ENCODE results near the gene INTS7.

The INTS7 gene

DNA sequence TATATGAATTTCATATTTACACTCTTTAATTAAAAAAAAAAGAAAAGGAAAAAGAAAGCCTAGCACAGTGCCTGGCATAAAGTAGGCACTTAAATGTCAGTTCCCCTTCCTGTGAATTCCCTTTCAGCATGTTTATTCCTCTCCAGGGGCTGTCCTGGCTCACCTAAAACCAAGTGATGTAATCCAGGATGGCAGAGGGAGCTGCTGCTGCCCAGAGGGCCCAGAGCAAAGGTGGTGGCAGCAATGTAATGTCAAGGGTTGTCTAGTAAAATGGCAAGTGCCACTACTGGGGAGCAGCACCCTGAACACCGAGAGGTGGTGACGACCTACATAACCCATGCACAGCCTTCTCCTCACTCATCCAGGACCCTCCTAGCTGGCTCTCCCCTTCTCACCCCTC, 126.4 kb downstream of the INTS7 start:
- Histone ChIP-seq H3K79me1 (replicated peaks; ENCODE audit: low read length, poor library complexity, severe bottlenecking) (no peaks in the 10 kb centered on the region), H2BK5ac (ENCODE audit: low read depth, low read length, poor library complexity, severe bottlenecking) (no peak overlapping the region), H3K14ac (ENCODE audit: low read length in 2 of 2) (no peak overlapping the region), H3K4me1 (ENCODE audit: control insufficient read depth, insufficient read depth, low read depth, low read length) (peaks cover 10% of the 10 kb centered on the region), H2AFZ (ENCODE audit: low read depth, low read length) (no peak overlapping the region), H3K23ac (ENCODE audit: low read length in 2 of 2) (no peak overlapping the region), H2BK120ac (ENCODE audit: low read depth, low read length) (no peak overlapping the region), H3K9ac (ENCODE audit: low read length) (no peak overlapping the region), H3K18ac (ENCODE audit: low read depth in 1 of 2, low read length in 2 of 2) (no peak overlapping the region), H3K9me3 (ENCODE audit: control insufficient read depth, low read length) (no peaks in the 10 kb centered on the region), H2BK12ac (ENCODE audit: low read length in 2 of 2) (no peak overlapping the region), H3K36me3 (ENCODE audit: control insufficient read depth in 1 of 2, insufficient read depth in 2 of 2, low read depth in 1 of 2, low read length in 2 of 2) (no peaks in the 10 kb centered on the region), H2BK15ac (ENCODE audit: low read depth, poor library complexity, severe bottlenecking) (no peak overlapping the region), H4K91ac (ENCODE audit: low read length) (no peak overlapping the region), H3K4ac (ENCODE audit: low read depth in 1 of 2, low read length in 2 of 2) (no peak overlapping the region), H3K27ac (ENCODE audit: low read length, poor library complexity, severe bottlenecking) (no peak overlapping the region), H3K4me3 (ENCODE audit: insufficient read depth in 1 of 2, low read depth in 1 of 2, low read length in 2 of 2) (no peak overlapping the region), H3K27me3 (ENCODE audit: control insufficient read depth in 1 of 2, insufficient read depth in 1 of 2, low read length in 2 of 2) (peaks cover 0 to 32% of the 10 kb centered on the region in 2 experiments), H4K8ac (ENCODE audit: low read length) (no peak overlapping the region), H3K4me2 (ENCODE audit: low read length, poor library complexity, severe bottlenecking) (no peak overlapping the region), H2AK5ac (ENCODE audit: low read length, severe bottlenecking) (no peak overlapping the region)
- 72% methylated on average over 2 of the region's 2 CpGs for WGBS
- DNase-seq = no peak

DNA sequence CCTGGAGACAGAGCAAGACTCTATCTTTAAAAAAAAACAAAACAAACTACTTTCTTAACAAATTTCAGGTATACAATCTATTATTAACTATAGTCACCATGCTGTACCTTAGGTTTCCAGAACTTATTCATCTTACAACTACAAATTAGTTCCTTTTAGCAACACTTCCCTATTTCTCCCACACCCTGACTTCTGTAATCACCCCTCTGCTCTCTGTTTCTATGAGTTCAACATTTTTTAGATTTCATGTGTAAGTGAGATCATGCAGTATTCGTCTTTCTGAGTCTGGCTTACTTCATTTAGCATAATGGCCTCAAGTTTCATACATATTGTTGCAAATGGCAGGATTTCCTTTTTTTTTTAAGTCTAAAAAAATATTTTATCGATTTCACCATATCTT, 126.9 kb downstream of the INTS7 start:
- Histone ChIP-seq H3K4ac (ENCODE audit: low read depth in 1 of 2, low read length in 2 of 2) (no peak overlapping the region), H3K79me1 (replicated peaks; ENCODE audit: low read length, poor library complexity, severe bottlenecking) (no peaks in the 10 kb centered on the region), H3K36me3 (ENCODE audit: control insufficient read depth in 1 of 2, insufficient read depth in 2 of 2, low read depth in 1 of 2, low read length in 2 of 2) (no peaks in the 10 kb centered on the region), H3K4me3 (ENCODE audit: insufficient read depth in 1 of 2, low read depth in 1 of 2, low read length in 2 of 2) (no peak overlapping the region), H4K91ac (ENCODE audit: low read length) (no peak overlapping the region), H3K27ac (ENCODE audit: low read length, poor library complexity, severe bottlenecking) (no peak overlapping the region), H3K14ac (ENCODE audit: low read length in 2 of 2) (no peak overlapping the region), H2BK5ac (ENCODE audit: low read depth, low read length, poor library complexity, severe bottlenecking) (no peak overlapping the region), H3K23ac (ENCODE audit: low read length in 2 of 2) (no peak overlapping the region), H3K9me3 (ENCODE audit: control insufficient read depth, low read length) (no peaks in the 10 kb centered on the region), H3K27me3 (ENCODE audit: control insufficient read depth in 1 of 2, insufficient read depth in 1 of 2, low read length in 2 of 2) (peaks cover 0 to 37% of the 10 kb centered on the region in 2 experiments), H2BK12ac (ENCODE audit: low read length in 2 of 2) (no peak overlapping the region), H4K8ac (ENCODE audit: low read length) (no peak overlapping the region), H2BK15ac (ENCODE audit: low read depth, poor library complexity, severe bottlenecking) (no peak overlapping the region), H3K9ac (ENCODE audit: low read length) (no peak overlapping the region), H2AFZ (ENCODE audit: low read depth, low read length) (no peak overlapping the region), H3K4me1 (ENCODE audit: control insufficient read depth, insufficient read depth, low read depth, low read length) (peaks cover 10% of the 10 kb centered on the region), H3K18ac (ENCODE audit: low read depth in 1 of 2, low read length in 2 of 2) (no peak overlapping the region), H2AK5ac (ENCODE audit: low read length, severe bottlenecking) (no peak overlapping the region), H3K4me2 (ENCODE audit: low read length, poor library complexity, severe bottlenecking) (no peak overlapping the region), H2BK120ac (ENCODE audit: low read depth, low read length) (no peak overlapping the region)
- DNase-seq = no peak
- no CpG with 5 or more reads among the region's 2 CpGs for WGBS

DNA sequence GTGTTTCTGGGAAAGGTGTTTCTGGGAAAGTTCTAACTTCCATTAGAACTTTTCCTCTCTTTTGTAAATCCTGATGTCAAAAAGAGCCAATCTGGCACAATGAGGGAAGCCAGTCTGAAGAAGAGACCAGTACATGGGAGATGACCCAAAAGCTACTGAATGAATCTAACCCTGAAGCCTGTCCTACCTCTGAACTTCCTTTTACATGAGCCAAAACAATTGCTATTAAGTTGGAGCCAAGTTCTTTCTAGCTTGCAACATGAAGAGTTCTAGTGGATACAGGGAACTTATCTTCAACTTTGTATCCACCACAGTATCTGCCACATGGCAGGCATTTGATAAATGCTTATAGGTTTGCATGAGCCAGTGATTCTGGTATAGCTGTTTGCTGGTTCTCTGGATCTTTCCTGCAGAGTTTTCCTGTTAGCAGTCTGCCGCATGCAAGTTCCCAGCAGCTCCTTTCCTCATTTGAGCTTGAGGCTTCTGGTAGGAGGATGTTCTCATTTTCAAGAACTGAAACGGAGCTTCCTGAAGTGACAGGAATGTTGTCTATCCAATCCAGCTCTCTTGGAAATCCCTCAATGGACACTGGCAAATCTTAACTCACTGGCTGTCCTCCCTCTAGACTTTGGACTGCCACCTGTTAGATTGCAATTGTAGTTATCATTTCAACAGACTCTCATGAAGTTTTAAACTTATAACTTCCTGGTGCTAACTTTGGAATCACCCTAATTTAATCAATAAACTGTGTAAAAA, 131.7 kb downstream of the INTS7 start:
- Histone ChIP-seq H3K4me1 (ENCODE audit: control insufficient read depth, insufficient read depth, low read depth, low read length) (no peaks in the 10 kb centered on the region), H3K9me3 (ENCODE audit: control insufficient read depth, low read length) (no peaks in the 10 kb centered on the region), H3K18ac (ENCODE audit: low read depth in 1 of 2, low read length in 2 of 2) (no peak overlapping the region), H3K36me3 (ENCODE audit: control insufficient read depth in 1 of 2, insufficient read depth in 2 of 2, low read depth in 1 of 2, low read length in 2 of 2) (no peaks in the 10 kb centered on the region), H3K4me3 (ENCODE audit: insufficient read depth in 1 of 2, low read depth in 1 of 2, low read length in 2 of 2) (no peak overlapping the region), H3K4ac (ENCODE audit: low read depth in 1 of 2, low read length in 2 of 2) (no peak overlapping the region), H3K9ac (ENCODE audit: low read length) (no peak overlapping the region), H4K91ac (ENCODE audit: low read length) (no peak overlapping the region), H4K8ac (ENCODE audit: low read length) (no peak overlapping the region), H3K14ac (ENCODE audit: low read length in 2 of 2) (no peak overlapping the region), H2AK5ac (ENCODE audit: low read length, severe bottlenecking) (no peak overlapping the region), H3K4me2 (ENCODE audit: low read length, poor library complexity, severe bottlenecking) (no peak overlapping the region), H3K27me3 (ENCODE audit: control insufficient read depth in 1 of 2, insufficient read depth in 1 of 2, low read length in 2 of 2) (peaks cover 0 to 20% of the 10 kb centered on the region in 2 experiments), H2BK5ac (ENCODE audit: low read depth, low read length, poor library complexity, severe bottlenecking) (no peak overlapping the region), H2BK120ac (ENCODE audit: low read depth, low read length) (no peak overlapping the region), H3K23ac (ENCODE audit: low read length in 2 of 2) (no peak overlapping the region), H2BK12ac (ENCODE audit: low read length in 2 of 2) (no peak overlapping the region), H2AFZ (ENCODE audit: low read depth, low read length) (no peak overlapping the region), H2BK15ac (ENCODE audit: low read depth, poor library complexity, severe bottlenecking) (no peak overlapping the region), H3K27ac (ENCODE audit: low read length, poor library complexity, severe bottlenecking) (no peak overlapping the region), H3K79me1 (replicated peaks; ENCODE audit: low read length, poor library complexity, severe bottlenecking) (no peaks in the 10 kb centered on the region)
- DNase-seq = no peak
- 69% methylated on average over 2 of the region's 2 CpGs for WGBS

DNA sequence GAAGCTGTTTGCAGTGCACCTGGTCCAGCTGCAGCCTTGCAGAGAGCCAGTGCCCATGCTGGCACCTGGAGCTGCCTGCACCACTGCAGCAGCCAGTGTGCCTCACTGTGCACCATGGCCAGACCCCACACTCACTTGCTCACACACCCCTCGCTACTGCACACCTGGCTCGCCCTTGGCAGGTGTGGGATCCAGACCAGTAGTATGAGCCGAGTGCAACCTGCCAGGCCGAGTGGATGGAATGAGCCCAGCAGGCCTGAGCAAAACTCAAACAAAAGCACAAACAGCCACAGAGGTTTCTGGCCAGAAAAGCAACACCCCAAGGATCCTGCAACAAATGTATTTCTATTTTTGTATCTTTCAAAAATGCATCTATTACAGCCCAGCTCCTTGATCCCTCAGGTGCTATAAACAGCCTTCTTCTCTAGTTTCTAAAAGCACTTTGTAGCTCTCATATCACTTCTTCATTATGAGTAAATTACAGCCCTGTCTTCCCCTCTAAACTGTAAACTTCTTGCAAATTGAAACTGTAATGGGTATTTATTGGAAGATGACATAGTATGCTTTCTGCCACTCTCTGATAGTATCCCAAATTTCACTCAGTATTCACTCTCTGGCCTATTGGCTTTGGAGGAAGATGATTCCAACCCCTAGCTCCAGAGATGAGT, 132.6 kb downstream of the INTS7 start:
- WGBS = 84% methylated on average over 4 of the region's 4 CpGs
- Histone ChIP-seq H3K36me3 (ENCODE audit: control insufficient read depth in 1 of 2, insufficient read depth in 2 of 2, low read depth in 1 of 2, low read length in 2 of 2) (no peaks in the 10 kb centered on the region), H3K23ac (ENCODE audit: low read length in 2 of 2) (no peak overlapping the region)

More for the DNA sequence above, 132.6 kb downstream of the INTS7 start:
- Histone ChIP-seq H2BK120ac (ENCODE audit: low read depth, low read length) (no peak overlapping the region), H3K4me1 (ENCODE audit: control insufficient read depth, insufficient read depth, low read depth, low read length) (no peaks in the 10 kb centered on the region), H3K4ac (ENCODE audit: low read depth in 1 of 2, low read length in 2 of 2) (no peak overlapping the region), H2BK15ac (ENCODE audit: low read depth, poor library complexity, severe bottlenecking) (no peak overlapping the region), H3K9me3 (ENCODE audit: control insufficient read depth, low read length) (no peaks in the 10 kb centered on the region), H2AFZ (ENCODE audit: low read depth, low read length) (no peak overlapping the region), H3K79me1 (replicated peaks; ENCODE audit: low read length, poor library complexity, severe bottlenecking) (no peaks in the 10 kb centered on the region), H3K4me2 (ENCODE audit: low read length, poor library complexity, severe bottlenecking) (no peak overlapping the region), H3K4me3 (ENCODE audit: insufficient read depth in 1 of 2, low read depth in 1 of 2, low read length in 2 of 2) (no peak overlapping the region), H3K9ac (ENCODE audit: low read length) (no peak overlapping the region), H3K18ac (ENCODE audit: low read depth in 1 of 2, low read length in 2 of 2) (no peak overlapping the region), H3K27ac (ENCODE audit: low read length, poor library complexity, severe bottlenecking) (no peak overlapping the region), H2BK12ac (ENCODE audit: low read length in 2 of 2) (no peak overlapping the region), H2AK5ac (ENCODE audit: low read length, severe bottlenecking) (no peak overlapping the region), H4K91ac (ENCODE audit: low read length) (no peak overlapping the region), H4K8ac (ENCODE audit: low read length) (no peak overlapping the region), H3K14ac (ENCODE audit: low read length in 2 of 2) (no peak overlapping the region), H2BK5ac (ENCODE audit: low read depth, low read length, poor library complexity, severe bottlenecking) (no peak overlapping the region), H3K27me3 (ENCODE audit: control insufficient read depth in 1 of 2, insufficient read depth in 1 of 2, low read length in 2 of 2) (peaks cover 0 to 20% of the 10 kb centered on the region in 2 experiments)
- no peak for DNase-seq
